HG03558 (cell line): ENCODE data around the gene PM20D1.
"Not testable (repeated sequence)": the region's sequence is repeated elsewhere in the genome, so short reads cannot be mapped to it uniquely, and the experiment has no call there.

Source experiments
- ATAC-seq: cut with Tn5 transposase; IDR thresholded peaks from one replicate; pipeline ENCODE4 v1.9.1; 2021; ENCODE audit warnings: moderate number of reproducible peaks; ENCODE audit not compliant: unreplicated experiment; ENCODE audit errors: extremely low read depth

The PM20D1 gene, protein sequence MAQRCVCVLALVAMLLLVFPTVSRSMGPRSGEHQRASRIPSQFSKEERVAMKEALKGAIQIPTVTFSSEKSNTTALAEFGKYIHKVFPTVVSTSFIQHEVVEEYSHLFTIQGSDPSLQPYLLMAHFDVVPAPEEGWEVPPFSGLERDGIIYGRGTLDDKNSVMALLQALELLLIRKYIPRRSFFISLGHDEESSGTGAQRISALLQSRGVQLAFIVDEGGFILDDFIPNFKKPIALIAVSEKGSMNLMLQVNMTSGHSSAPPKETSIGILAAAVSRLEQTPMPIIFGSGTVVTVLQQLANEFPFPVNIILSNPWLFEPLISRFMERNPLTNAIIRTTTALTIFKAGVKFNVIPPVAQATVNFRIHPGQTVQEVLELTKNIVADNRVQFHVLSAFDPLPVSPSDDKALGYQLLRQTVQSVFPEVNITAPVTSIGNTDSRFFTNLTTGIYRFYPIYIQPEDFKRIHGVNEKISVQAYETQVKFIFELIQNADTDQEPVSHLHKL

DNA sequence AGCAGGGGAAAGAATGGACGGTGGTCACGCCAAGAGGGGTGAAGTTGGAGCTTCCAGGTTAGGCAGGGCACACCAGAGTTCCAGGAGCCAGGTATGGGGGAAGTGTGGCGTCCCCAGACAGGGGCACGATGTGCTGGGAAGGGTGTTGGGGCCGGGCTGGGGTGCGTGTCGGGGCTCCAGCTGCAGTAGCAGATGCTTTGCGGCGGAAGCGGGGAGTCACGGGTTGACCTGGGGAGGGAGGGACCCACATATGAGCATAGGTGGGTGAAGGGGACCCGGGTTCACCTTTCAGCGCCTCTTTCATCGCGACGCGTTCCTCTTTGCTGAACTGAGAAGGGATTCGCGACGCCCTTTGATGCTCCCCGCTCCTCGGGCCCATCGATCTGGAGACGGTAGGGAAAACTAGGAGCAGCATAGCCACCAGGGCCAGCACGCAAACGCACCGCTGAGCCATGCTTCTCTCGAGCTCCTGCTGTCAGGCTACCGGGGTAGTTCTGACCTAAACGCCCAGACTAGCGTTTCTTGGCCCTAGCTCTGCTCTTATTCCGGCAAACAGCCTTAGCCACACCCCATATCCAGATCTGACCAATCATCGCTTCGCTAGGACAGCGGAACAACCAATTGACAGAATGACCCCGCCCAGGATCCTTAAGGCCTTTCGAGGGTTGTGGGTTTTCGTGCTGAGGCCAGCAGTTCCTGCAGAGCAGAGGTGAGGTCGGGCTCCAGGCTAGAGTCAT lies at the start of gene PM20D1:
Gene PM20D1, minus strand, starts transcription at position 514 of the 737 bp plus-strand sequence. Its CDS starts 60 bp downstream, at position 454.
- ATAC-seq = peak; percentile 87

DNA sequence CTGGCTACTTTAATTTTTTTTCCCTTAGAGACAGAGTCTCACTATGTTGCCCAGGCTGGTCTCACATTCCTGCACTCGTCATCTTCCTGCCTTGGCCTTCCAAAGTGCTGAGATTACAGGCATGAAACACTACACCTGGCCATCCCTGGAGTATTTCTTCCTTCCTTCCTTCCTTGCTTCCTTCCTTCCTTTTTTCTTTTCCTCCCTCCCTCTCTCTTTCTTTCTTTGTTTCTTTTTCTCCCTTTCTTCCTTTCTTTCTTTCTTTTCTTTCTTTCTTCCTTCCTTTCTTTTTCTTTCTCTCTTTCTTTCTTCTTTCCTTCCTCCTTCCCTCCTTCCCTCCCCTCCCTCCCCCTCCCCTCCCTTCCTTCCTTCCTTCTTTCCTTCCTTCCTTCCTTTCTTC lies 46.4 kb upstream of the PM20D1 start:
- no peak for ATAC-seq

DNA sequence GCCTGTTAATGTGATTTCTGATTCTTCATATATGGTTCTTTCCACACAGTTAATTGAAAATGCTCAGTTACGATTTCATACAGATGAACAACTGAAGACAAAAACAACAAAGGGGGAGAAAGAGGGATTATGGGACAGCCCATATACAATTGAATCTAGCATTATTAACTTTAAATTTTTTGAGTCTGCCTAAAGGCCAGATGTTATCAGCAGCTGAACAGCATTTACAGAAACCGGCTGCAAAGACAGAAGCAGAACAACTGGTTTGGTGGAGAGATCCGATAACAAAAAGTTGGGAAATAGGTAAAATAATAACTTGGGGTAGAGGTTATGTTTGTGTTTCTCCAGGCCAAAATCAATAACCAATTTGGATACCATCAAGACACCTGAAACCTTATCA lies 44.2 kb upstream of the PM20D1 start:
- ATAC-seq = not testable (repeated sequence)

DNA sequence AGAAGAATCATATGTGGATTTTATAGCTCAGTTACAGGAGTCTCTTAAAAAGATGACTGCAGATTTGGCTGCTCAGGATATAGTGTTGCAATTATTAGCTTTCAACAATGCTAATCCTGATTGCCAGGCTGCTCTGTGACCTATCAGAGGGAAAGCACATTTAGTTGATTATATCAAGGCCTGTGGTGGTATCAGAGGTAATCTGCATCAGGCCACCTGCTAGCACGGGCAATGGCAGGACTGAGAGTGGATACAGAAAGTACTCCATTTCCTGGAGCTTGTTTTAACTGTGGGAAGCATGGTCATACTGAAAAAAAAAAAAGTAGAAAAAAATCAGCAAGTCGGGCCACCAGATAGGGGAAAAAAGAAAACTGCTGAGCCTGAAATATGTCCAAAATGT lies 42.2 kb upstream of the PM20D1 start:
- not testable (repeated sequence) for ATAC-seq

GRCh38 chr1:205891481-205891880 lies 41.5 kb upstream of the PM20D1 start:
- ATAC-seq = not testable (repeated sequence)

DNA sequence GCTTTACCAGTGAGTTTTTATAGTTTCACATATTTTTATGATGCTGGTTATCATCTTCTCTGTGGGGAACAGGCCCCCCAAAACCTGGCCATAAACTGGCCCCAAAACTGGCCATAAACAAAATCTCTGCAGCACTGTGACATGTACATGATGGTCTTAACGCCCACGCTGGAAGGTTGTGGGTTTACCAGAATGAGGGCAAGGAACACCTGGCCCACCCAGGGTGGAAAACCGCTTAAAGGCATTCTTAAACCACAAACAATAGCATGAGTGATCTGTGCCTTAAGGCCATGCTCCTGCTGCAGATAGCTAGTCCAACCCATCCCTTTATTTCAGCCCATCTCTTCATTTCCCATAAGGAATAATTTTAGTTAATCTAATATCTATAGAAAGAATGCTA lies 40.7 kb upstream of the PM20D1 start:
- not testable (repeated sequence) for ATAC-seq

- not testable (repeated sequence) for ATAC-seq
Measured at GRCh38 chr1:205889706-205890105, 39.8 kb upstream of the PM20D1 start.

- ATAC-seq = not testable (repeated sequence)
Measured at GRCh38 chr1:205889006-205889405, 39.1 kb upstream of the PM20D1 start.

GRCh38 chr1:205883792-205884191 lies 33.9 kb upstream of the PM20D1 start:
- no peak for ATAC-seq

- no peak for ATAC-seq
Measured at GRCh38 chr1:205880923-205881322, 31.0 kb upstream of the PM20D1 start.

GRCh38 chr1:205879974-205880373 lies 30.0 kb upstream of the PM20D1 start:
- ATAC-seq = no peak

DNA sequence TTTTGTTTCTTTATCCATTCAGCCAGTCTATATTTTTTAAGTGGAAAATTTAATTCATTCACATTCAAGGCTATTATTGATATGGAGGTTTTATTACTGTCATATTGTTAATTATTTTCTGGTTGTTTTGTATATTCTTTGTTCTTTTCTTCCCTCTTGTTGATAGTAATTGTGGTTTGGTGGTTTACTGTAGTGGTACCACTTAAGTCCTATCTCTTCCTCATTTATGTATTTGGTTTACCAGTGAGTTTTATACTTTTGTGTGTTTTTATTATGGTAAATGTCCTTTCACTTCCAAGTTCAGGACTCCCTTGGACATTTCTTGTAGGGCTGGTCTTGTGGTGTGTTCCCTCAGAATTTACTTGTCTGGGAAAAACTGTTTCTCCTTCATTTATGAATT lies 28.1 kb upstream of the PM20D1 start:
- no peak for ATAC-seq

DNA sequence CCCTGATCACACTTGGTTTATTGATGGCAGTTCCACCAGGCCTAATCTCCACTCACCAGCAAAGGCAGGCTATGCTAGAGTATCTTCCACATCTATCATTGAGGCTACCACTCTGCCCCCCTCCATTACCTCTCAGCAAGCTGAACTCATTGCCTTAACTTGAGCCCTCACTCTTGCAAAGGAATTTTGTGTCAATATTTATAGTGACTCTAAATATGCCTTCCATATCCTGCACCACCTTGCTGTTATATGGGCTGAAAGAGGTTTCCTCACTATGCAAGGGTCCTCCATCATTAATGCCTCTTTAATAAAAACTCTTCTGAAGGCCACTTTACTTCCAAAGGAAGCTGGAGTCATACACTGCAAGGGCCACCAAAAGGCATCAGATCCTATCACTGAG lies 23.2 kb upstream of the PM20D1 start:
- ATAC-seq = not testable (repeated sequence)

DNA sequence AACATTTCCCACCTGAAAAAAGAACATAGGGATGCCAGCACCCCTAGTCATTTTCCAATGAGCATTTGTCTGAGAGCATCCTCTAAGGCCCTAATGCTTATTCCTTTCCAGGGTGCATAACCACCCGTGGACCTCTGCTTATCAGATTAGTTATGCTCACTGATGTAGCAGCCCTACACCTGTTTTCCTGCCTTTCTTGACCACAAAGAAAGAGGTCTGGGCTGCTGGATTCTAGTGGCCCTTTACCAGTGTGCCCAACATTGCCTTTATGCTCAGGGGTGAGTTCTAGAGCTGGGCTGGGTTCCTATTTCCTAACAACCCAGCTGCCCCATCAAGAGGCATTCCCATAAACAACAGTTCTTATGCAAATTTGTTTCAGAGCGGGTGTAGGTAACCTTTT lies 20.3 kb upstream of the PM20D1 start:
- ATAC-seq = no peak

DNA sequence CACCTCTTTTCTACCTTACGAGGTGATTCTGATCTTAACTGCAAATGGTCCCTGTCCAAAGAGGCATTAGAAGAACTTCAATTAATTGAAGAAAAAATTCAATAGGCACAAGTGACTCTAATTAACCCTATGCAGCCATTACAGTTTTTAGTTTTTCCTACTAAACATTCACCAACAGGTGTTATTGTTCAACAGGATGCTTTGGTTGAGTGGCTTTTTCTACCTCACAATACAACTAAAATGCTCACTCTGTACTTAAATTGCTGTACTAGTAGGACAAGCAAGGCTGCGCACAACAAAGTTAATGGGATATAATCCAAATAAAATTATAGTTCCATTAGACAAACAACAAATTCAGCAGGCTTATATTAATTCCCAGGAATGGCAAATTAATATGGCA lies 11.6 kb upstream of the PM20D1 start:
- no peak for ATAC-seq

- ATAC-seq = no peak
Measured at GRCh38 chr1:205858141-205858961, 8.4 kb upstream of the PM20D1 start.

DNA sequence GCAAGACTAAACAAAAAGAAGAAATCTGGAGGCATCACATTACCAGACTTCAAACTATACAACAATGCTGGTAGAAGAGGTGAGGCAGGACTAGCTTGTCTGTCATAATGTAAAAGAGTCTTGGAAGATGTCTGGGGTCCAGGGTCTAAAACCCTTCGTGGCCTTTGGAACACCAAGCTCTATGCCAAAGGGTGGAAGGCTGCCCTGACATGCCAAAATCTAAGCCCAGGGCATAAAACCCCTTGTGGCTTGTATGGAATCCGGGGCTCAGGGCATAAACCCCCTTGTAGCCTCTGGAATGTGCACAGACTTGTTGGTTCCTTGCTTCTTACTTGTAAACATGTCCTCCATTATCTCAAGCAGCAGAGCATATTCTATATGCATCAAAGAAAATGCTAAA lies 7.6 kb upstream of the PM20D1 start:
- not testable (repeated sequence) for ATAC-seq

- no peak for ATAC-seq
Measured at GRCh38 chr1:205856433-205856832, 6.5 kb upstream of the PM20D1 start.

DNA sequence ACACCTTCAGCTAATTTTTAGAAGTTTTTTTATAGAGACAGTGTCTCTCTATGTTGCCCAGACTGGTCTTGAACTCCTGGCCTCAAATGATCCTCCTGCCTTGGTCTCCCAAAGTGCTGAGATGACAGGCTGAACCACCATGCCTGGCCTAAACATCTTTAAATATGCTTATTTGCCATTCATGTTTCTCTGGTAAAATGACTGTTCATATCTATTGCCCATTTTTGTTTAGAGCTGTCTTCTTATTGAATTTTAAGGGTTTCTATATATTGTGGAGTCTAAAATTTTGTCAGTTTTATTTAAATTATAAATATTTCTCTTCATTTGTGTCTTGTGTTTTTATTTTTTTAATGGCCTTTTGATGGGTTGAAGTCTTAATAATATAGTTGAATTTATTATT lies 3.0 kb upstream of the PM20D1 start:
- no peak for ATAC-seq

GRCh38 chr1:205851993-205852392 lies 2.1 kb upstream of the PM20D1 start:
- no peak for ATAC-seq
